ENCODE measurements around the gene WDFY2. TPM values are rescaled to one million over a fixed set of nuclear protein-coding genes. Genes with fewer than 3 reads are reported as not detected.
"Not testable (repeated sequence)": the region's sequence is repeated elsewhere in the genome, so short reads cannot be mapped to it uniquely, and the experiment has no call there.

The WDFY2 gene
- total RNA-seq, 1 donor from 2014 or later: 9.0 TPM

- peaks cover 5% of the 10 kb centered on the region for H3K4me1 Mint-ChIP-seq (ENCODE audit: low read depth)
- intact Hi-C loops (cut with micrococcal nuclease): no loop called here
- H3K27ac Mint-ChIP-seq: no peak overlapping the region
- DNase-seq (ENCODE audit: low spot score): no peak
- no peaks in the 10 kb centered on the region for H3K9me3 Mint-ChIP-seq
- no peak overlapping the region for H3K4me3 Mint-ChIP-seq (ENCODE audit: low read depth)
- H3K36me3 Mint-ChIP-seq (ENCODE audit: low read depth): no peaks in the 10 kb centered on the region
- peaks cover 11% of the 10 kb centered on the region for H3K27me3 Mint-ChIP-seq (ENCODE audit: low read depth)
These were observed 4.6 kb upstream of the WDFY2 start for GRCh38 chr13:51579676-51580075.

- Mint-ChIP-seq H3K27ac (no peak overlapping the region), H3K36me3 (ENCODE audit: low read depth) (peaks cover 3% of the 10 kb centered on the region)
- intact Hi-C loops (cut with micrococcal nuclease): no loop called here
These were observed 3.0 kb upstream of the WDFY2 start for GRCh38 chr13:51581148-51581820.

DNA sequence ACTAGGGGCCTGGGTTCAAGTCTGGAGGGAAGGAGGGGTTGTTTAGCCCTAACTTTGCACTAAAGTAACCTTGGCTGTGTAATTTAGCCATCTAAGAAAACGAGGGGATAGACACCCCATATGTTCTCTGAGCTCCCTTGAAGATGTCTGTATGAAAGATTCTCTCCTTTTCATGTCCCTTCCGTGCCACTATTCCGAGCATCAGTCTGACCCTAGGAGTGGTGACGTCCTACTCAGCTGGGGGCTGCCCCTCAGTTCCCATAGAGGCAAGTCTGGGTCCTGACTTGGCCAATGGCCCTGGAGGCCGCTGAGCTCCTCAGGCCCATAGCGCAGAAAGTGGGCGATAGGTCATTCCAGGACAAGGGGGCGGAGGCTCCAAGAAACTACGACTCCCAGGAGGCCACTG lies 790 bp upstream of the WDFY2 start:
- peak overlapping the region; percentile 93 for H3K4me3 Mint-ChIP-seq (ENCODE audit: low read depth)
- intact Hi-C loops (cut with micrococcal nuclease): no loop called here
- peaks cover 5% of the 10 kb centered on the region for H3K27me3 Mint-ChIP-seq (ENCODE audit: low read depth)
- H3K36me3 Mint-ChIP-seq (ENCODE audit: low read depth): peaks cover 3% of the 10 kb centered on the region
- no peaks in the 10 kb centered on the region for H3K9me3 Mint-ChIP-seq
- peaks cover 25% of the 10 kb centered on the region for H3K4me1 Mint-ChIP-seq (ENCODE audit: low read depth)
- H3K27ac Mint-ChIP-seq: peak overlapping the region; percentile 94
- no peak for DNase-seq (ENCODE audit: low spot score)

More at GRCh38 chr13:51581148-51581820, 3.0 kb upstream of the WDFY2 start:
- Mint-ChIP-seq H3K4me1 (ENCODE audit: low read depth) (peaks cover 13% of the 10 kb centered on the region), H3K4me3 (ENCODE audit: low read depth) (no peak overlapping the region), H3K9me3 (no peaks in the 10 kb centered on the region), H3K27me3 (ENCODE audit: low read depth) (peaks cover 11% of the 10 kb centered on the region)
- DNase-seq (ENCODE audit: low spot score): no peak

- Mint-ChIP-seq H3K36me3 (ENCODE audit: low read depth) (peaks cover 3% of the 10 kb centered on the region), H3K27ac (peak overlapping the region; percentile 94), H3K27me3 (ENCODE audit: low read depth) (no peaks in the 10 kb centered on the region)
These were observed 740 bp downstream of the WDFY2 start for GRCh38 chr13:51584731-51585672.

GRCh38 chr13:51585696-51586095 lies 1.4 kb downstream of the WDFY2 start:
- intact Hi-C loops (cut with micrococcal nuclease): loop anchor here (1.0 to 2.0 kb wide), 4 partner anchors 61 to 865 kb away; partner anchors contain the start of gene VPS36
- peak overlapping the region; percentile 78 for H3K27ac Mint-ChIP-seq
- no peaks in the 10 kb centered on the region for H3K27me3 Mint-ChIP-seq (ENCODE audit: low read depth)
- peaks cover 3% of the 10 kb centered on the region for H3K36me3 Mint-ChIP-seq (ENCODE audit: low read depth)
- peaks cover 41% of the 10 kb centered on the region for H3K4me1 Mint-ChIP-seq (ENCODE audit: low read depth)
- peak overlapping the region; percentile 93 for H3K4me3 Mint-ChIP-seq (ENCODE audit: low read depth)
- no peak for DNase-seq (ENCODE audit: low spot score)
- no peaks in the 10 kb centered on the region for H3K9me3 Mint-ChIP-seq

More at GRCh38 chr13:51584731-51585672, 740 bp downstream of the WDFY2 start:
- DNase-seq (ENCODE audit: low spot score): peak; percentile 77
- Mint-ChIP-seq H3K4me3 (ENCODE audit: low read depth) (peak overlapping the region; percentile 93), H3K4me1 (ENCODE audit: low read depth) (peaks cover 34% of the 10 kb centered on the region), H3K9me3 (no peaks in the 10 kb centered on the region)
- intact Hi-C loops (cut with micrococcal nuclease): loop anchor here (1.0 to 2.0 kb wide), 8 partner anchors 29 to 866 kb away; partner anchors contain the start of genes INTS6 and VPS36

DNA sequence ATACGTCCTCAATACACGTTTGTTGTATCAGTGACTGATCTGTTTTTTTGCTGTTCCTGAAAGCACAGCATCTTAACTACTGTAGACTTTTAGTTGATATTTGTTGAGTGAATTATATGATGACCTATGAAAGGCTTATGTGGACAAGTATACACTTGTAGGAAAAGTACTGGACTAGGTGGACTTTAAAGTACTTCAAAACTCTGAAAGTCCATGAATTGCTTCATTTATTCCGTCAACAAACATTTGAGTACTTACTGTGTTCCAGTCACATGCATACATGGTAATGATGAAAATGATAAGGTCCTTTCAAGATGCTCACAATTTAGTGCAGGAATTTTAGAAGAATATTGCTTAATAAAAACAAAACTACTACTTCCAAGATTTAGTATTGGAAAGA lies 3.1 kb downstream of the WDFY2 start:
- H3K27me3 Mint-ChIP-seq (ENCODE audit: low read depth): no peaks in the 10 kb centered on the region
- H3K36me3 Mint-ChIP-seq (ENCODE audit: low read depth): peaks cover 3% of the 10 kb centered on the region
- intact Hi-C loops (cut with micrococcal nuclease): loop anchor here (1.0 kb wide), 1 partner anchor 238 kb away; no protein-coding TSS in a partner anchor
- no peak for DNase-seq (ENCODE audit: low spot score)
- H3K27ac Mint-ChIP-seq: no peak overlapping the region
- no peak overlapping the region for H3K4me3 Mint-ChIP-seq (ENCODE audit: low read depth)
- no peaks in the 10 kb centered on the region for H3K9me3 Mint-ChIP-seq
- H3K4me1 Mint-ChIP-seq (ENCODE audit: low read depth): peaks cover 46% of the 10 kb centered on the region

DNA sequence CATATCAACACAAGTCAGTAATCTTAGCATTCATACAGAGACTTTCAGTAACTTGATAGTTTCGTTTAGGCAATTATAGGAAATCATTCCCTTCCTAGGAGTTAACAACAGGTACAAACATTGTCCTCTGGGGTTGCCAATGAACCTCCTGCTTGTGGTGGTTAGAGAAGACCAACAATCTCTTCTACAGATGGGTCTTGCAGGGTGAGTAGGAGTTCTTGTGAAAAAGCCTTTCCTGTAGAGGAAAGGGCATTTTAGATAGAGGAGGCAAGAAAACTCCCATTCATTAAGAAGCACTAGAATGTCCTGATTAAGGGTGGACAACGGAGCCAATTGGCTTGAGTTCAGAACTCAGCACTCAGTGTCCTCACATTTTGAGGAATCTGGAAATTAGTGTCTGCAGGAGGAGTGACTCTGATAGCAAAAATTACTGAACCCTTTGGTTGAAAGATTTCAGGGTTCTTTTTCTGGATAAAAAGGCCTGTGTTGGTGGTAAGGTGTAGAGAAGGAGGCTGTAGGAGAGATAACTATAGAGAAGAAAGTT lies 4.2 kb downstream of the WDFY2 start:
- Mint-ChIP-seq H3K27ac (no peak overlapping the region), H3K9me3 (no peaks in the 10 kb centered on the region), H3K36me3 (ENCODE audit: low read depth) (peaks cover 3% of the 10 kb centered on the region), H3K4me3 (ENCODE audit: low read depth) (no peak overlapping the region), H3K4me1 (ENCODE audit: low read depth) (peaks cover 45% of the 10 kb centered on the region), H3K27me3 (ENCODE audit: low read depth) (no peaks in the 10 kb centered on the region)
- no peak for DNase-seq (ENCODE audit: low spot score)
- intact Hi-C loops (cut with micrococcal nuclease): no loop called here

- Mint-ChIP-seq H3K27ac (no peak overlapping the region), H3K27me3 (ENCODE audit: low read depth) (no peaks in the 10 kb centered on the region), H3K4me1 (ENCODE audit: low read depth) (peaks cover 44% of the 10 kb centered on the region), H3K4me3 (ENCODE audit: low read depth) (no peak overlapping the region), H3K9me3 (no peaks in the 10 kb centered on the region), H3K36me3 (ENCODE audit: low read depth) (peaks cover 3% of the 10 kb centered on the region)
- DNase-seq (ENCODE audit: low spot score): no peak
- intact Hi-C loops (cut with micrococcal nuclease): no loop called here
These were observed 5.5 kb downstream of the WDFY2 start for GRCh38 chr13:51589793-51590192.

DNA sequence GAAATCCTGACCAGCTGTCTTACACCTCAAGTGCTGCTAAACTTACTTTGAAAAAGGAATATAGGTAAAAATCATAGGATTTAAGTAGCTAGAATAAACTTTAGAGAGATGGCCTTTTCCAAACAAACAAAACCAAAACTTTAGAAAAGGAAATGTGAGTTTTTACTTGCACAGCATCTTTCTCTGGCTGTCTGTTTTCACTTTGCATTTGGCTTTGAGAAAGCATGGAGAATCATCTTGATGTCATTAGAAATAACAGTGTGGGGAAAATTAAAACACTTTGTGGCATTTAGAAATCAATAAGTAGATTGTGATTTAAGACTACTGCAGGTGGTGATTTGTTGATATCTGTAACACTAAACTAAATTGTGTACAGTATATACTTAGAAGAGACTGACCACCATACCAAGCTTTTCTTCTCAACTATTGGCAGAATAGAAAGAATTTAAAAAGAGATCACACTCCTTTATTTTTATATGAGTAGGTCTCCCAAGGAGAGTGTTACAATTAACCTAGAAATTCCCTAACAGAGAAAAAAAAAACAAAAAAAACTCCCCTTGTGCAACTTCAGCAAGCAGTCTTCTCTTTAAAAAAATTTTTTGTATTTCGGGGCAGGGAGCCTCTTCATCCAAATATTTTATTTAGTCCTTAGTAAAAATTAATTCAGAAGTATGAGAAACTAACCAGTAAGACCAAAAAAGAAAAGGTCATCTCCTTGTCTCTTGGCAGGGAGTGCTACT lies 6.1 kb downstream of the WDFY2 start:
- intact Hi-C loops (cut with micrococcal nuclease): no loop called here
- no peaks in the 10 kb centered on the region for H3K27me3 Mint-ChIP-seq (ENCODE audit: low read depth)

DNA sequence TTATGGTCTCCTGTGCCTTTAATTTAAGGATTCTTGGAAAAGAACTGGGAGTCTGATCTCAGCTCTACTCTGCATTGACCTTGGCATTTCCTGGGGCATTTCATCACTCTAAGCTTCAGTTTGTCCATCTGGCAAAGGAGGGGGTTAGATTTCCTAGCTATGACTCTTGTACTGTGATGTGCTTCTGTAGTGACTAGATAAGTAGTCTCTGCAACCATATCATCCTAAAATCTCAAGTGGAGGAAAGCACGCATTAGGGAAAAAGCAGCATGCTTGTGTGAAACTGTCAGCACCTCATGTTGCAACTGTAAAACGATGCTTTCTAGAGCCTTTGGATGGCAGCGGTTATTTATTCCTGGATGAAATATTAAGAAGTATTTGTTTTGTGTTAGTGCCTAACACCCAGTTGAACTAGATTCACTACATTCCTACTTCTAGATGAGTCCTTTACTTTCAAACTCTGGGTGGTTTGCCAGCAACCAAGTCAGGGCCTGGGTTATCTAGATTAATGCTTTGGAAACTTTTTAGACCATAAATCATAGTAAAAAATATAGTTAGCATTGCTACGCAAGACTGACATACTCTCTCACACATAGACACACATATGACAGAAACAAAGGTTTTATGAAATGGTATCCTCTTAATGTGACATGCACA lies 6.8 kb downstream of the WDFY2 start:
- Mint-ChIP-seq H3K27ac (no peak overlapping the region), H3K4me1 (ENCODE audit: low read depth) (peaks cover 36% of the 10 kb centered on the region), H3K27me3 (ENCODE audit: low read depth) (no peaks in the 10 kb centered on the region), H3K9me3 (no peaks in the 10 kb centered on the region), H3K4me3 (ENCODE audit: low read depth) (no peak overlapping the region), H3K36me3 (ENCODE audit: low read depth) (no peaks in the 10 kb centered on the region)
- DNase-seq (ENCODE audit: low spot score): no peak
- intact Hi-C loops (cut with micrococcal nuclease): no loop called here

More for the DNA sequence above, 6.1 kb downstream of the WDFY2 start:
- no peaks in the 10 kb centered on the region for H3K9me3 Mint-ChIP-seq
- DNase-seq (ENCODE audit: low spot score): no peak
- H3K4me1 Mint-ChIP-seq (ENCODE audit: low read depth): peaks cover 43% of the 10 kb centered on the region
- no peak overlapping the region for H3K4me3 Mint-ChIP-seq (ENCODE audit: low read depth)
- H3K36me3 Mint-ChIP-seq (ENCODE audit: low read depth): peaks cover 3% of the 10 kb centered on the region
- H3K27ac Mint-ChIP-seq: no peak overlapping the region

GRCh38 chr13:51591938-51592337 lies 7.7 kb downstream of the WDFY2 start:
- intact Hi-C loops (cut with micrococcal nuclease); H3K4me3 Mint-ChIP-seq (ENCODE audit: low read depth); H3K27ac Mint-ChIP-seq; H3K9me3 Mint-ChIP-seq; H3K36me3 Mint-ChIP-seq (ENCODE audit: low read depth); H3K27me3 Mint-ChIP-seq (ENCODE audit: low read depth); DNase-seq (ENCODE audit: low spot score): not testable (repeated sequence)
- H3K4me1 Mint-ChIP-seq (ENCODE audit: low read depth): peaks cover 40% of the 10 kb centered on the region

DNA sequence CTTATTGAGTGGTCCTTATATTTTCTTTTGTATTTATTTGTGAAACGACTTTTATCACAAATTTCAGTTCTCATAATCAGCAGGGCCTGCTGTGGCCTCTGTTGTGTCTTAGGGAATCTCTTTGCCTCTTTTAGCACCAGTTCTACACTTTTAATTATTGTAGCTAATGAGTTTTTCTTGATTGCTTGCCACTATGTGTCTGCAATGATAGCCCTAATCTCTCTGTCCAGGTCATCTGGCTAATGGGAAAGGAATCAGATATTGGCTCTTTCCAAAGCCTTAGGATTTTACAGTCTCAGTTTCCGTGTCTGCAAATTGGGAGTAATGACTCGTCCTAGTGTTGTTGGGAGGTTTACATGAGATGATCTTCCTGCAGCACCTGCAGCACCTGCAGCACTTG lies 10.2 kb downstream of the WDFY2 start:
- peaks cover 26% of the 10 kb centered on the region for H3K4me1 Mint-ChIP-seq (ENCODE audit: low read depth)
- no peaks in the 10 kb centered on the region for H3K9me3 Mint-ChIP-seq
- H3K27me3 Mint-ChIP-seq (ENCODE audit: low read depth): no peaks in the 10 kb centered on the region
- no peaks in the 10 kb centered on the region for H3K36me3 Mint-ChIP-seq (ENCODE audit: low read depth)
- no peak overlapping the region for H3K27ac Mint-ChIP-seq
- DNase-seq (ENCODE audit: low spot score): no peak
- intact Hi-C loops (cut with micrococcal nuclease): no loop called here
- no peak overlapping the region for H3K4me3 Mint-ChIP-seq (ENCODE audit: low read depth)
